ENCODE data around the gene PERCC1.
"Not testable (repeated sequence)": the region's sequence is repeated elsewhere in the genome, so short reads cannot be mapped to it uniquely, and the experiment has no call there.

Gene PERCC1

DNA sequence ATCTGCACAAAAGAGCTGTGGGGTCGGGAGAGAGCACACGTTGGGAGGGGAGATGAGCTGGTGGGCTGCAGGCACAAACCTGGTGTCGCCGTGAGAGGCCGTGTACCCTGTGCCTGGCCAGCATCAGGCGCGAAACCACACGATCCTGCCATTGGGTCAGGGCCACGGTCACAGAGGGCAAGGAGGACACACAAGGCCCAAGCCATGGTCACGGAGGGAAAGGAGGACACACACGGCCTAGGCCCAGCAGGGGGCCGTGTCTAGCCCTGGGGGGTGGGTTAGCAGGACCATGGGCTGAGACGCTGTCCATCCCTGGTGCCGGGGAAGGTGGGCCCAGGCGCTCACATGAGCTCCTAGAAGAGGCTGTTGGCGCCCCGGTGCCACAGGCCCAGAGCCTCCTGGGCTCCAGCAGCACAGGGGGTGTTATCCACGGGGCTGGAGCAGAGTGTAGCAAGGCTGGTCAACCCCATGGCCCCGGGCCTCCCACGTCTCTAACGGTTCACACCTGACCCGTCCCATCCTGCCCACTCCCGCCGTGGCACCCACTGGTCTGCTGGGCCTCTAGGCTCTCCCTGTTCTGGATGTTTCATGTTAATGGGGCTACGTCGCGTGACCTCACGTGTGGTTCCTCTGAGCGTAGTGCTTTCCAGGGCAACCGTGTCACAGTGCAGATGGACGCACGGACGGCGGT lies 21.0 kb downstream of the PERCC1 start:
- no peak for DNase-seq

DNA sequence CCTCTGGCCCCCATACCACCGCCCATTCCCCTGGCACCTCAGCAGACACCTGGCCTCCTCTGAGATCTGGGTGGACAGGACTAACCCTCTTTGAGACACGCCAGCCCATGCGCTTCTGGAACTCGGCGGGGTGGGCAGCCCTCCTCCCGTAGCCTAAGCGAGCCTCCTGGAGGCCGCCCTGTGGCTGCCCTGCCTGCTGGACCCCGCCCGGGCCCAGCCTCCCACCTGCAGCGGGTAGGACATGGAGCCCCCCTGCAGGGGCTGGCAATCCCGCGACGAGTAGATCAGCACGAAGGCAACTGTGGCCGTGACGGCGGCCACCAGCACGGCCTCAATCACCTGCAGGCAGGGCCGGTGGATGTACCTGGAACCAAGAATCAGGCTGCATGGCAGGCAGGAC lies 21.7 kb downstream of the PERCC1 start:
- no peak for DNase-seq

DNA sequence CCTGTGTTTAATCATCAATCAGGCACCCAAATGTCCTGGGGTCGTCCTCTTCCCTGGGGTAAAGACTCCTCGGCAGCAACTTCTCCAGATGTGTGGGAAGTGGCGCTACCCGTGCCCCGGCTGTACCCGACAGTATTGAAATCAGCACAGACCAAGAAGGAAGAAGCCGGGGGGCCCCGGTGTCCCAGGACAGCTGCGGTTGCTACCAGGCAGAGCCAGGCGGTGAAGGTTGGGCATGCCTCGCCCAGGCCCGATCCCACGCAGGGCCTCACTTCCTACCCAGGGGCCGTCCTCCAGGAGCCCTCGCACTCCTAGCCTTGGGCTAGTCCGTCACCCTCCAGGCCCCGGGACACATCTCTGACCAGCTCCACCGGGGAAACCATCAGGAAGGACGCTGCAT lies 22.4 kb downstream of the PERCC1 start:
- no peak for DNase-seq

DNA sequence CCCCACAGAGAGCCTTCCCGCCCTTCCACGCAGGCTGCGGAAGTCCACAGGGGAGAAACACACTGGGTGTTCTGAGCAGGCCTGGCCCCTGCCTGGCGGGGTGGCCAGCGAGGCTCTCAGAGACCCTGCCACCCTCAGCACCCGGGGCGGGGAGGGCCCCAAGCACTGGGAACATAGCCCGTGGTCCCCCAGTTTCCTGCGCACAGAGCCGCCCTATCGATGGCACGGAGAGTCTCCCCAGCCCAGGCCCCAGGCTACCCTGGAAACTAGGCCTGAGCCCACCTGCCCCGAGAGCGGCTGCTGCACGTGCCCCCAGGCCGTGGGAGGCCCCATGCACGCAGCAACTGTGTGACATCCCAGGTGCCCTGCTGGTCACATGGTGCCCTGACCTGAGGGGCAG lies 23.7 kb downstream of the PERCC1 start:
- DNase-seq, result no peak

DNA sequence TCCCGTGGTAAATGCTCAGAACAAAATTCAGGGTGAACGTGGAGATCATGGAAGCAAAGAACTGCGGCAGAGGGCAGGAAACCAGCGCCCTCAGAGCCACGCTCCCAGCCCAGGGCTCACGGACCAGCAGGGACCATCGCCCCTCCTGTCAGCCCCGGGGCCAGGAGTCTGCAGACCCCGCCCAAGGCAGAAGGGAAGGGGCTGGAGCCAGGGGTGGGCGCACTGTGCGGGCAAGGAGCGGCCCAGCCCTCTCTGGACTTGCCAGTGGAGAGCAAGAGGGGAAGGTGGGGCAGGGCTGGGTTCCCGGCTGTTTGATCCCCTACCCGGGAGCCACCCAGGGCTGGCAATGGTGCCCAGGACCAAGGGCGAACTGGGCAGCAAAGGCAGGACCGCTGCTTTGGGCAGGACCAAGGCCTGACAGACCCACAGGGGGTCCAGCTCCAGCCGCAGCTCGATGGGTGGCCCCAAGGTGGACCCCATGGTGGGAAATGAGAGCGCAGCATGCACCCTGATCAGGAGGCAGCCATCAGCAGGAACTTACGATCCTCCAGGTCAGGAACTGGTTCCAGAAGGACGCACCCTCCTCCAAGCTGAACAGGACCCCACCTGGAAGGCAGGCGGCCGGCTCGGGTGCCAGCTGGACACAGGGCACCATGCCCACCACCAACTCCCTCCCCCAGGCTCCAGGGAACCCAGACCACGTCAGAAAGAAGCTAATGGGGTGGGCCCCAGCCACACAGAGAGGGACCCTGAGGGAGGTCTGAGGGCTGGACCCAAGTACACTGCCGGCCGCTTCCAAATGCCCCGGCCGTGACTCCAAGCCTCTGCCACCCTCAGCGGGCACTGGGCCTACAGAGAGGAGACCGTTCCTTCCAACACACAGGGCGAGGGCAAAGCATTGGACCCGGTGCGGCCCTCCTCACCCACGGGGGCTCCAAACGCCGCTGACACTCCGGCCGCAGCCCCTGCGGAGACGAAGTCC lies 24.6 kb downstream of the PERCC1 start:
- DNase-seq, result no peak

DNA sequence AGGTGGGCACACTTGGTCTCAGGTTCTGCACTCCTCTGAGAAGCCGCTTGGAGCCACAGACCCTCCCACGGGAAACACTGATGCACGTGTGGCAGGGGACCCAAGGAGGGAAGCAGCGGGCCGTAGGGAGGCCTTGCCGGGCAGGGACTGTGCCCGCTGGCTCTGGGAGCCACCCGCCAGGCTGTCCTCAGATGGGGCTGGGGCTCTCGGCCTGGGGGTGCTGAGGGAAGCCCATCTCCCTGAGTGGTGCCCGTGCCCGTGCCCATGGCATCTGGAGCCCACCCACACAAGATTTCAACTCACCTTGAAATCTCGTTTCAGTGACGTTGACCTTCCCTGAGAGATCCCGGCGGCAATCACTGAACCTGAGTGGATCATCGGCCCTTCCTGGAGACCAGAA lies 26.1 kb downstream of the PERCC1 start:
- DNase-seq, result no peak

DNA sequence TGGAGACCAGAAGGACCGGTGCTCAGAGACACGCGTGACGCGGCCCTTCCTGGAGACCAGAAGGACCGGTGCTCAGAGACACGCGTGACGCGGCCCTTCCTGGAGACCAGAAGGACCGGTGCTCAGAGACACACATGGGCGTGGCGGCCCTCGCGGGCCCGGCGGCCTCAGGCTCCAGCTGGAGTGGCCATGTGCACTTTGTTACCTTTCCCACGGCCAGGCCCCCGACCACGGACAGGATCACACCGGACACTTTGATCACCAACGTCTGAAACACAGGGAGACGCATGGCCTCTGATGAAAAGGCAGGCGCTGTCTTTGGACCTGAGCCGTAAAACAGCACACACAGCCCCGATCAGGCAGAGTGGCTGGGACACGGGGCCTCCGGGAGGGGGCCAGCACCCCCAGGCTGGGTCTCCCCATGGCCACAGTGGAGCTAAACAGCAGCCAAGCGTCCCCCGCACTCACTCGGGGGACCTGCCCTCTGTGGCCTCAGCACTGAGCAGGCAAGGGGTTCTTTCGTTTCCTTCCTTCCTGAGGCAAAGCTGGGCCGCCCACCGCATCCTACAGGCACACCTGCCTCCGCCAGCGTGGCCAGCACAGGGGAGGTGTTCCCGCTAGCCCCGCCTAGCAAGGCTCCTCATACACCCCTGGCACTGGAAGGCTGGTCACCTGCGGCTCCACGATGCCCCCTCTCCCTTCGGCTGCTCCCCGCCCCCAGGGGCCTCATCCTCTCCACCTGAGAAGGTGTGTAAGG lies 26.8 kb downstream of the PERCC1 start:
- no peak for DNase-seq

DNA sequence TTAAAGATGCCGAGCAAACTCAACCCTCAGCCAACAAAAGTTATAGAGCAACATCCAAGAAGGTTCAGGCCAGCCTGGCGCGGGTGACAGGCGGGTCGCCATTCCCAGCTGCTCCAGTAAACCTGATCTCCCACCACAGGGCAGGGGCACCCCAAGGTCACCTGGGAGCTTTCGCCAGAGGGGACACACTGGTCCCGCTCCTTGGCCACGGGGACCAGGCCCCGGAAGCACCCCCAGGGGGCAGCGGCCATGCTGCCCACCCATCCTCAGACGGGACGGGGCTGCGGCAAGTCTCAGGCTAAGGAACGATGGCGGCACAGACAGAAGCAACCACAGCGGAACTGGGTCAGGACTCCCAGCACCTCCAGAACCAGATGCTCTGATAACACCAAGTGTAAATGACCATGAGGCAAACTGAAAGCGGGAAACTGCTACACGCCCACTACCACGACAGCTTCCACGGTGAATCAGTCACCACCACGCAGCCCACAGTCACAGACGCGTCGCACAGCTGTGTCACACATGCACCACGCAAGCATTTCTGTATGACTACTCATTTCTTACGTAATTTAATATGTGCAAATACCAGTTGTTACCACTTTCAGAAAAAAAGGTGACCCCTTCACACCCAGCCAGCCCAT lies 27.6 kb downstream of the PERCC1 start:
- no peak for DNase-seq

DNA sequence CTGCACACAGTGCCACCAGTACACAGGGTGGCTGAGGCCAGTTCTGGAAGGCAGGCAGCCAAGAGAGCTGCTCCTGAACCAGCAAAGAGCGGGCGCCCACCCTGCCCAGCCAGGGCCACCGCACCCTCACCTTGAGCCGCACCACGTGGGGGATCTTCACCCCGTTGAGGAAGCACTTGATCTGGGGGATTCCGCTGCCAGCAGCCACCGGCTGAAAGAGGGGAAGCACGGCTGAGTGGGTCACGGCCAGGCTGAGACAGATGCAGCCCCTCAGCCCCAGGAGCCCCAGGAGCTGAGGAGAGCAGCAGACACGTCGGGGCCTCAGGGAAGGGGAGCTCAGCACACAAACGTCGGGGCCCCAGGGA lies 28.1 kb downstream of the PERCC1 start:
- DNase-seq, result no peak

DNA sequence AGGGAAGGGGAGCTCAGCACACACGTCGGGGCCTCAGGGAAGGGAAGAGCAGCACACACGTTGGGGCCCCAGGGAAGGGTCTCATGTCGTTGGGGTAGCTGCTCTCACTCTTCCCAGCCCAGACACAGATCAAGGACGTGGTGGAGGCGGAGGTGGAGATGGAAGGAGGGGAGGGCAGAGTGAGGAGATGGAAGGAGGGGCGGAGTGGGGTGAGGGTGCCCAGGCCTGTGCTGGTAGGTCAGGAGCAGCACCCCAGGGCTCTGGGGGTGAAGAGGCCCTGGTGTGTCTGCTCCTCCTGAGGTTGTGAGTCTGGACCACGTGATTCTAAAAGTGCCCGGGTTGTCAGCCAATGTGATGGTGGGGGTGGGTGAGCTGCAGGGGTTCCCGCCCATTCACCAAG lies 29.1 kb downstream of the PERCC1 start:
- DNase-seq, result no peak

DNA sequence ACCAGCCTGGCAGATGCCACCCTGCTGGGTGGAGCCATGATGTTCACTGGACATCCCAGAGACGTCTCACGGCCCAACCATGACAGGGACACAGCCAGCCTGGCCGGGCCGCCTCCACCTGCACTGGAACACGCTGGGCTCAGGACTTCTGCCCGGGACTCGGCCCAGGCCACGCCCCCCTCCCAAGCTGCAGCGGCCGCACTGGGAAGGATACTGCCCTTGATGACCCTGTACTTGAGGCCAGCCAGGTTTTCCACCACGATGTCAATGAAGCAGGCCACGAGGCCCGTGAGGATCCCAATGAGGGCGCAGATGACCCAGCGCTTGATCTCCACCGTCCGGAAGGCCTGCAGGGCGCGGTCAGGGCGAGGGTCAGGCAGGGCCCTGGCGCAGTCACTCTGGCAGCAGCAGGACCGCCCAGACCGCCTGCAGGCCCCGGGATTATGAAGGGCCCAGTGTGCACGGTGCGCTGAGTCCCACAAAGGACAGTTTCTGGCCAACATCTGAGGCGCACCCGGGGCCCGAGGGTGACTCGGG lies 29.8 kb downstream of the PERCC1 start:
- DNase-seq, result no peak

DNA sequence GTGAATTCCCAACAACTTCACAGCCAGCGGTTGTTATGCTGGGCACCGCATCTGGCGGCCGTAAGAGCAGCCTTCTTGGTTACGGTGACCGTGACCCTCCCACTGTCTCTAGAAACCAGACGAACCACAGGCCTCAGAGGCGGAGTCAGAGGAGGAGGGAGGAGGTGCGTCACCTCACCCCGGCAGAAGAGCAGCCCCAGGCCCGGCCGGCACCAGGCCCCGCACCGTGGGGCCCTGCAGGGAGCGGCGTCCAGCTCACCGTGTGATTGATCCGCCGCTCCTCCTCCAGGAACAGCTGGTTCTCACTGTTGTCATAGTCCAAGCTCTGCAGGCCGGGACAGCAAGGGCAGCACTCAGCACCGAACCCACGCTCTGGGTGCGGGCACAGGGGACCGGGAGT lies 30.3 kb downstream of the PERCC1 start:
- no peak for DNase-seq

DNA sequence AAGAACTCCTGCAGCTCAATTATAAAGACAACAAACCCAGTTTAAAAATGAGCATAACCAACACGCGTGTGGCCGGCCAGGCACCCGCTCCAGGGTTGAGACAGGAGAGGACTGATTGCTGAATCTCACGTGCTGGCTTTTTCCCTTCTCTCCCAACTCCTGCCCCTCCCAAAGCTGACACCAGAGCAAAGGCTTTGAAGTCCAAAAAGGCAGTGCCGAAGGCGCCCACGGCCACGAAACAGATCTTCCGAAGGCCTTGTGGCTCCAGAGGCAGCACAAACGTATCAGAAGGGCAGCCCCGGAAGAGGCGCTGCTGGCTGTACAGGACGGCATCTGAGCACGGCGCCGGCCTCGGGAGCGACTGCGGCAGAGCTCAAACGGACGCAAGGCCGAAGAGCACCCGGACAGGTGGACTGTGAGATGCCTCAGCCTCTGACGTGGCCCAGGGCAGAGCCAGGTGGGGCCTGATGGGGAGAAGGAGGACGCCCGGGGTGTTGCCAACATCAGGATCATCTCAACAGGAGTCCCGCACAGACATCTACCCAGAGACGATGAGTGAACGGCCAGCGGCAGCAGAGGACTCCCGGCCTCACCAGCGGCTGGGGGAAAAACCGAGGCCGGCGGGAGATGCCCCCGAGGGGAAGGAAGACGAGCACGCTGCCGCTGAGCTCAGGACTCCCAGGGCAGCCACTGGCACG lies 33.5 kb downstream of the PERCC1 start:
- no peak for DNase-seq

DNA sequence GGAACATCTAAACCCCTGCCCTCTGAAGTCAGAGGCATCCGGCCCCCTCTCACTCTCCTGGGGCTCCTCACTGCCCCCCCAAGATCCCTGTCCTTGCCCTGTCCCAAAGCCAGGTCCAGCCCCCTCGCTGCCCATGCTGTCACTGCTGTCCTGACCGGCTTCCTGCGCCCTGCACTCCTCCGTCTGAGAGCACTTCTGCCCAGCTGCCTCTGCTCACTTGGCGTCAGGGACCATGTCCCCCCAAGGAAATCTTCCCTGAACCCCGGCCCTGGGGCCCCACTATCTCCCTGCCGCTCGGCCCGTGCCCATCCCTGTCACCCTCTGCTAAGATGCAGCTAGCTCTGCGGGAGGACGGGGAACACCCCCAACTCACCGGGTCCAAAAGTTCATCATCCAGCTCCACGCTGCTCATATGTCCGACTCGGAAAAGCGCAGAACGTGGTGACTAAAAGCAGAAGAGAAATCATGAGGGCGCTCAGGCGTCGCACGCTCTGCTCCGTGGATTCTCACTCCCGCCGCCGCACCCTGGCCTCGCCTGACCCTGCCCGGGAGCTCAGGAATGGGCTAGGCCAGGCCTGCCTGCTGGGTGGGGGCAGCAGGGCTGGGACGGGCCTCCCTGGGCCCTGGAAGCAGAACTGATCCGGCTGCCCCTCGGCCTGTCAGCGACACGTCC lies 34.2 kb downstream of the PERCC1 start:
- no peak for DNase-seq

DNA sequence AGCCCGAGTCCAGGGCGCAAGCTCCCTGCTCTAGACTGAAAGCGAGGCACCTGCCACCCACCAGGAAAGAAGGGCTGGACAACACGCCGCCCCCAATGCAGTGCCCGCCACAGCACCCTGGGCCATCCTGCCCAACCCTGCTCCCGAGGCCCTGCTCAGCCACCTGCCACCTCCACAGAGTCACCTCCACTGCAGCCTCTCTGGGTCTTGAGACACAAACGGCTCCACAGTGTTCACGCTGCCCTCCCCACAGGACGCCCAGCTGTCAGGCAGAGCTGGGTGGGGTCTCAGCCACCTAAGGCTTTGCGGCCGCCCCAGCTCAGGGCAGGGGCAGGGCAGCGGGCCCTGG lies 34.7 kb downstream of the PERCC1 start:
- DNase-seq, result no peak

DNA sequence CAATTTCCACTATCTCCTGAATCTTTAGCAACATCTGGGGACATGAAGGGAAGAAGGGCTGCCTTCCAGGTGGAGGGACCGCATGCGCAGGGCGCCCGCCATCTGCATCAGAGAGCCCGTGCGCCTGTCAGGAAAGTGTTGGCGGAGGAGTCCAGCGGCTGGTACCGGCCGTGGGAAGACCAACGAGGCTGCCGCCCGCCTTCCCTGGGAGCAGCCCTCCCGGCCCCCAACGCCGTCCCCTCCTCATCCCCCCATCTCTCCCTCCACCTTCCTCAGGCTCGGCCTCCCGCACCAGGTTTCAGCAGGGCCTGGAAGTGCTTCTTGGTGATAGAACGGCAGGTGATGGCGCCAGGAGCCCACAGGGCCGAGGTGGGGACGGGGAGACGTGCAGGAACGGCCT lies 35.2 kb downstream of the PERCC1 start:
- DNase-seq, result no peak

DNA sequence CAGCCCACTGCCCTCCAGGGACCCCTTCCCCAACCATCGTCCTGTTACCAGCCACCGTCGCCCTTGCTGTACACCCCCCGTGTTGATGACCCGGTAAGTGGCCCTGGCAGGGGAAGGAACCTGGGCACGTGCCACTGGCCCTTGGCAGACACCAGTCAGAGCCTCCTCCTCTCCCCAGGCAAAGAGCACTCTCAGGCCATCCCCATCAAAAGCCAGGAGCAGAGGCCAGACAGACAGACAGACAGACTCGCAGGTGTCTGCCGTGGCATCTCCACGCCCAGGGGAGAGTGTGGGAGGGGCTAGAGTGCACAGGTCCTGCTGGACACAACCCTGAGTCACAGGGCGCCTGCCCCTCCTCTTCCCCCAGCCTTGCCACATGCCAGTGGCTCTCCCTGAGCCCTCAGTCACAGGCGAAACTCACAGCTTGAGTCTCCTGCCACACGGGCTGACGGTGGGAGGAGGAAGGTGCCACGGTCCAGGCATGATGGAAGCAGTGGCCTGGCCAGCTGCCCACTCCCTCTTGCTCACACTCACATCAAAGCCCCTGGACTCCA lies 36.2 kb downstream of the PERCC1 start:
- no peak for DNase-seq

DNA sequence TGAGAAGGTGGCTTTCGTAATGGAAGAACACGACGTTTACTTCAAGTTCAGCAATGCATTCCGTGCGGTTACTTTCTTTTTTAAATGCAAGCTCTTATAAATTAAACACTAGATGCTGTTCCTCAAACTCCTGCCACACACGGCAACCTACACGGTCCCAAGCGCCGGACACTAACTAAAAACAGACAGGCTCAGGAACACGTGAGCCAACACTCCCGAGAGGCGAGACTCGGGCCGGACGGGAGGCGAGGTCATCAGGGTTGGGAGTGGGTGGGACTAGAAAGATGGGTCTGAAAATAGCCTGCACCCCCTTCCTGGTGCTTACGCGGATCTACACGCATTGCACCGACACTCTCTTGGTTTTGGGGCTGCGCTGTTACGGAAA lies 37.5 kb downstream of the PERCC1 start:
- no peak for DNase-seq

DNA sequence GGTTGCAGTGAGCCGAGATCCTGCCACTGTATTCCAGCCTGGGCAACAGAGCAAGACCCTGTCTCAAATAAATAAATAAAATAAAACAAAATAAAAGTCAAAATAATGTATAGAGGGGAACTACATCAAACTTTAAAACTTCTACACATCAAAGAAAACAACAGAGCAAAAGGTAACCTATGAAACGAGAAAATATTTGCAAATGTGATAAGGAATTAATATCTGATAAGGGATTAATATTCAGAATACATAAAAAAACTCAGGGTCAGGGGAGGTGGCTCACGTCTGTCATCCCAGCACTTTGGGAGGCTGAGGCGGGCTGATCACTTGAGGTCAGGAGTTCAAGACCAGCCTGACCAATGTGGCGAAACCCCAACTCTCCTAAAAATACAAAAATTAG lies 38.3 kb downstream of the PERCC1 start:
- DNase-seq, result not testable (repeated sequence)

DNA sequence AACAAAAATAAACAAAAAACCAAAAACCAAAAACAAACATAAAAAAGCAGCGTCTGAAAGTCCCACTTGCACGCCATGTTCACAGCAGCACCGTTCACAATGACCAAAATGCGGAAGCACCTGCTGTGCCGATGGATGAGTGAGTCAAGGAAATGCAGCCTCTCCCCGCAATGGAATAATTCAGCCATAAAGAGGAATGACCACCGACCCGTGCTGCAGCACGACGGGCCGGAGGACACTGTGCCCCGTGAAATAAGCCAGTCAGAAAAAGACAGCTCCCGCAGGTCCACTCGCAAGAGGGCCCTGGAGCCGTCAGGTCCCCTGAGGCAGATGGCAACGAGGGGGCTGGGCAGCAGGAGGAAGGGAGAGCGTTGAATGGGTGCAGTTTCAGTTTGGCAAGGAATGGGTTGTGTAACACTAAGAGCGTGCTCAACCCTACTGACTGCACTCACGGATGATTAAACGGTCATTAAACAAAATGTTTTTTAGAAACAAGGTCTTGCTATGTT lies 38.9 kb downstream of the PERCC1 start:
- DNase-seq, result no peak

Measured in CD4-positive, alpha-beta T cell treated with Interleukin-17A for 4 hours (primary cell).